H7 (cell line): ENCODE data around the gene ZNF609. TPM values are rescaled to one million over a fixed set of nuclear protein-coding genes. Genes with fewer than 3 reads are reported as not detected.

Source experiments
- DNase-seq: peaks from one replicate; pipeline ENCODE4 v3.0.0; 2012
- H3K27me3 ChIP-seq: 2 replicates; pipeline ENCODE4 v1.6.0; 2011; ENCODE audit warnings: mild to moderate bottlenecking, low read length; ENCODE audit not compliant: control insufficient read depth, insufficient read depth
- H3K36me3 ChIP-seq: replicated peaks from 2 replicates; pipeline ENCODE4 v1.5.1; 2011; ENCODE audit warnings: low read length; ENCODE audit not compliant: control insufficient read depth, insufficient read depth
- H3K4me3 ChIP-seq: 2 replicates; pipeline ENCODE4 v1.5.1; 2011; ENCODE audit warnings: low read depth, mild to moderate bottlenecking, control low read depth, low read length, moderate library complexity; ENCODE audit not compliant: insufficient read depth
- total RNA-seq: library from RNA; depleted of rRNA; stranded (reverse); fragments of >200 nt; shearing (Covaris generic); gene quantifications from 2 replicates; pipeline ENCODE4 v1.2.3, GENCODE V29; 2014

ZNF609 gene
- total RNA-seq, 1 experiment from 2014 or later: 24.8 TPM

DNA sequence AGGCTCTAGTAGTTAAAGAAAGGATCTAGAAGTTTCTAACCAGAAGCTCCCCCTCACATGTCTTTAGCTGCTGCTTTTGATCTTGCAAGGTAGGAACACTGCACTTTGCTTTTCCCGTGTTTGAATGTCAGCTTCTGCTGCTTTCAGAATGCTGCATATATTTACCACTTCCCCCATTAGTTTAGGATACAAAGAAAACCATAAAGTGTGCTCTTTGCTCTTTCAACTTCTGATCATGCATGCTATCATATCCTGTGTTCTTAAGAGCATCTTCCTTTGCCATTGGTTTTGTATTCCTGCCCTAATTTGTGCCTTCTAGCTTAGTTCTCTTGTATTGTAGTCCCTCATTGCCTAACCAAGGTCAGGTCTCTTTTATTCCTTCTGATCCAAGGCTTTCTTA, 43.3 kb downstream of the ZNF609 start:
- peaks cover 12% of the 10 kb centered on the region for H3K36me3 ChIP-seq
- H3K27me3 ChIP-seq: no peaks in the 10 kb centered on the region
- no peak overlapping the region for H3K4me3 ChIP-seq
- DNase-seq: no peak

- DNase-seq: no peak
- Histone ChIP-seq H3K4me3 (no peak overlapping the region), H3K27me3 (no peaks in the 10 kb centered on the region), H3K36me3 (no peaks in the 10 kb centered on the region)
These were observed 47.0 kb downstream of the ZNF609 start for GRCh38 chr15:64507293-64507802.

DNA sequence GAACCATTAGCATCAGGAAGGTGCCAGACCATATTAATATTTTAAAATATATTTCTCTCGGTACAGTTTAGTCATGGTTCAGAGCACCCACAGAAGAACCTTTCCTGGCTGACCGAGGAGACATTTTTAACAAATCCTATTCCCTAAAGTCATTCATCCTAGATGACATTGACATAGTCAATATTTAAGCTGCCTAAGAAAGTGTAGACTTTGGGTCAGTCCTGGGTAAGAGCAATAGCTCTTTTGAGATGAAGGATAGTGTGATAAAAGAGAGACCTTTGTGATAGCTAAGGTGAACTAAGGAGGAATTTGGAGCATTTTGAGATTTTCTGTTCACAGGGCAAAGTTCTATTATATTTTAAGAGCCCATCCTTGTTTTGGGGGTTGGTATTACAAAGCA, 47.5 kb downstream of the ZNF609 start:
- no peak overlapping the region for H3K4me3 ChIP-seq
- DNase-seq: no peak
- no peaks in the 10 kb centered on the region for H3K27me3 ChIP-seq
- H3K36me3 ChIP-seq: no peaks in the 10 kb centered on the region

DNA sequence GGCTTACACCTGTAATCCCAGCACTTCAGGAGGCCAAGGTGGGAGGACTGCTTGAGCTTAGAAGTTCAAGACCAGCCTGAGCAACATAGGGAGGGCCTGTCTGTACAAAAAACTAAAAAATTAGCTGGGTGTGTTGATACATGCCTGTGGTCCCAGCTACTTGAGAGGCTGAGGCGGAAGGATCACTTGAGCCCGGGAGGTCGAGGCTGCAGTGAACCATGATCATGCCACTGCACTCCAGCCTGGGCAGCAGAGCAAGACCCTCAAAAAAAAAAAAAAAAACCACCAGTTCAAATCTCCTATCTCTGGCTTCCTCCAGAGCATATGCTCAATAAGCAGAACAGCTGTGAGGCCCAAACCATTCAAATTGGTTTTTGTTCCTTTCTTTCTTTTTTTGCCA, 53.4 kb downstream of the ZNF609 start:
- Histone ChIP-seq H3K36me3 (no peaks in the 10 kb centered on the region), H3K27me3 (no peaks in the 10 kb centered on the region), H3K4me3 (no peak overlapping the region)
- DNase-seq: no peak

- no peaks in the 10 kb centered on the region for H3K27me3 ChIP-seq
- H3K36me3 ChIP-seq: no peaks in the 10 kb centered on the region
- DNase-seq: no peak
- no peak overlapping the region for H3K4me3 ChIP-seq
These were observed 54.8 kb downstream of the ZNF609 start for GRCh38 chr15:64515196-64515595.

- DNase-seq: no peak
These were observed 55.4 kb downstream of the ZNF609 start for GRCh38 chr15:64515825-64516224.

DNA sequence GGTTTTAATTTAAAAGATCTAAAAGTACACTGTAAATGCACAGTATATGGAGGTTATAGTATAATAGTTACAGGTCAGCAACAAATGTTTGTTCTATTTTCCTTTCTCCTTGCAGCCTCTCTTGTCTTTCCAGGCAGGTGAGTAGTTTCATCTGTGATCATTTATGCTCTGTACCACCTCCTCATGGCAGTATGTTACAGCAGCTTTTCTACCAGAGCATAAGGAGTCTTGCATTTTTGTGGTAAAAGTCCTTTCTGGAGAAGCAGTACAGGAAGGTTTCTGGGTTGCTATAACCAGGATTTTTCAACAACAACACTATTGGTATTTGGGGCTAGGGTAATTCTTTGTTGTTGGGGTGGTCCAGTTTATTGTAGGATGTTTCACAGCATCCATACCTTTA, 59.5 kb downstream of the ZNF609 start:
- no peak for DNase-seq
- Histone ChIP-seq H3K36me3 (no peaks in the 10 kb centered on the region), H3K27me3 (no peaks in the 10 kb centered on the region), H3K4me3 (no peak overlapping the region)

More at GRCh38 chr15:64515825-64516224, 55.4 kb downstream of the ZNF609 start:
- Histone ChIP-seq H3K36me3 (no peaks in the 10 kb centered on the region), H3K4me3 (no peak overlapping the region), H3K27me3 (no peaks in the 10 kb centered on the region)

DNA sequence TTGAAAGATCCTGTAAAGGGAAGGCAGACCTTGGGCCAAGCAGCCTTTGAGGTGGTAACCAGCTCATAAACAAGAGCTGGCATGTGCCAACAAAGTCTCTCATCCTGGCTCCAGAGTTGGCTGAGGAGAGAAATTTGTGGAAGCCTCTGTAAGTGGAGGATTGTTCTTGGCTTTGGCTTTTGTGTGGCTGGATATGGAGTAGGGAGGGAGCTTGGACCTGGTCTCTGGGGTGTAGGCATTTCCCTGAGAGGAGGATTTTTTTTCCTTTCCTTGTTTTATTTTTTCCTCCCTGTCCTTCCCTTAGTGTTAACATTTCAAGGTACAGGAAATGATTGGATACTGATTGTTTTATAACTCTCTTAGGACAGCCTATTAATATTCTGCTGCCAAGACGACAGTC, 60.8 kb downstream of the ZNF609 start:
- no peaks in the 10 kb centered on the region for H3K27me3 ChIP-seq
- H3K36me3 ChIP-seq: no peaks in the 10 kb centered on the region
- no peak for DNase-seq
- no peak overlapping the region for H3K4me3 ChIP-seq

DNA sequence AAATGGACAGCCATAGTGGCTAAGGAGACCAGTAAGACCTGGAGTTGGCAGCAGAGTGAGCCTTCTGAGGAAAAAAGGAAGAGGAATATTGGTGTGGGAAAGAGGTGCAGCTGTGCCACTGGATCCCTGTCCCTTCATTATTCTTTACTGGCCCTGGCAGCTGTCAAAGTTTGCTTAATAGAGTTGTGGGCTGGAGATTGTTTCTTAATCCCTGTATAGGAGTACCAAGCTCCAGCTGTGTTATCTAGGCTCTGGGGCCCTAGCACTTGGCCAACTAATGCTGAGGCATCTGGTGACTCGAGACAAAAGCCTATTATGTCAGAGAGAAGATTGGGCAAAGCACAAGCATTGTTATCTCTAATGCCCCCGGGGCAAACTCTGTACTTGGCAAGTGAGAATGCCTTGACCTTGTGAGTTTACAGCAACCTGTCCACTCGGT, 61.4 kb downstream of the ZNF609 start:
- DNase-seq: peak; percentile 22
- Histone ChIP-seq H3K36me3 (no peaks in the 10 kb centered on the region), H3K27me3 (no peaks in the 10 kb centered on the region), H3K4me3 (no peak overlapping the region)

- no peaks in the 10 kb centered on the region for H3K27me3 ChIP-seq
- no peak for DNase-seq
- H3K4me3 ChIP-seq: no peak overlapping the region
- no peaks in the 10 kb centered on the region for H3K36me3 ChIP-seq
These were observed 61.9 kb downstream of the ZNF609 start for GRCh38 chr15:64522226-64522823.

DNA sequence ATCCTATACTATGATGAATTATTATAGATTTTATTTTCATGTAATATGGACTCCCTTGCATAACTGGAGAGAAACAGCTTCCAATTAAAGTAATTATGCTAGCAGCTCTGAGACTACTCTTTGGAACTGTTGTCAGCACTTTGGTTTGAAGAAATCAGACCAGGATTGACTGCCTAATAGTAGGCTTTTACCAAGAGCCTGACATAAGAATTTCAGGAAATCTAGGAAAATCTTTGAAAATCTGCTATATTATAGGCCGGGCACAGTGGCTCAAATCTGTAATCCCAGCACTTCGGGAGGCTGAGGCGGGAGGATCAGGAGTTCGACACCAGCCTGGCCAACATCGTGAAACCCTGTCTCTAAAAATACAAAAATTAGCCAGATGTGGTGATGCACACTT, 62.9 kb downstream of the ZNF609 start:
- Histone ChIP-seq H3K27me3 (no peaks in the 10 kb centered on the region), H3K4me3 (no peak overlapping the region), H3K36me3 (no peaks in the 10 kb centered on the region)
- no peak for DNase-seq

DNA sequence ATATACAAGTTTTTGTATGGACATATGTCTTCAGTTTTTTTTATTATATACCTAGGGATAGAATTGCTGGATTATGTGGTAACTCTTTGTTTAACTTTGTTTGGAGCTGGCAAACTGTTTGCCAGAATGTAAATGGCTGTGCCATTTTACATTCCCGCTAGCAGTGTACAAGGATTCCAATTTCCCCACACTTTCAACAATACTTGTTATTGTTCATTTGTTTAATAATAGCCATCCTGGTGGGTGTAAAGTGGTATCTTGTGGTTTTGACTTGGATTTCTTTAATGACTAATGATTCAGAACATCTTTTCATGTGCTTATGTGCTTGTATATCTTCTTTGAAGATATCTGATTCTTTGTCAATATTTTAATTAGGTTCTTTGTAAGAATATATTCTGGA, 64.4 kb downstream of the ZNF609 start:
- no peak overlapping the region for H3K4me3 ChIP-seq
- no peak for DNase-seq
- no peaks in the 10 kb centered on the region for H3K36me3 ChIP-seq
- H3K27me3 ChIP-seq: no peaks in the 10 kb centered on the region

GRCh38 chr15:64525828-64526530, 65.6 kb downstream of the ZNF609 start:
- H3K27me3 ChIP-seq: no peaks in the 10 kb centered on the region
- no peak for DNase-seq
- H3K4me3 ChIP-seq: no peak overlapping the region
- no peaks in the 10 kb centered on the region for H3K36me3 ChIP-seq

DNA sequence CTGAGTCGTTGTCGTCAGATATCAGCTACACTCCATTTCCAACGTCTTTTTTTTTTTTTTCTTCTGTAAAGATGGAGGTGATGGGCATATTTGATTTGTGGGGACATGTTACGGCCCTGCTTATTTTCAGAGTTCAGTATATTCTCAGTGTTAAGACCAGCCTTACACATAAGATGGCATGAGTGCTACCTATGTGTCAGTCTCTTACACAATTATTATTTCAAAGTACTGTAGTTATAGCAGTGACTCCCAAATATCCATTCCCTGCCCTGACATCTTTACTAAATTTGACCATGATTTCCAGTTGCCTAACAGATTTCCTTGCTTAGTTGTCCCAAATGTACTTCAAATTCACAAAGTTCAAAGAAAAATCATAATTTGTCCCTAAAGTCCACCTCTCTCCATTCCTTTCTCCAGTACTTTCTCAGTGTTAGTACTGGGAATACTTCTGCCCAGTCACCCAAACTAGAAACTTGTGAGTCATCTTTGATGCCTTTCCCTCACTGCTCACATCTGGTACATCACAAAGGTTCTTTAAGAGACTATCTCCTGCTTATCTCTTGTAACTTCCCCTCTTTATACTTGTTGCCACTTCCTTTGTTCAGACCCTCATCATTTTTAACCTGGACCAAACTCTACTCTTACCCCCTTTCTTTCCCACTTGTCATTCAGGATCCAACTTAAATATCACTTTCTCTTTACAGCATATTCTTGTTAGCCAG, 67.0 kb downstream of the ZNF609 start:
- Histone ChIP-seq H3K4me3 (no peak overlapping the region), H3K36me3 (no peaks in the 10 kb centered on the region), H3K27me3 (no peaks in the 10 kb centered on the region)
- DNase-seq: no peak

DNA sequence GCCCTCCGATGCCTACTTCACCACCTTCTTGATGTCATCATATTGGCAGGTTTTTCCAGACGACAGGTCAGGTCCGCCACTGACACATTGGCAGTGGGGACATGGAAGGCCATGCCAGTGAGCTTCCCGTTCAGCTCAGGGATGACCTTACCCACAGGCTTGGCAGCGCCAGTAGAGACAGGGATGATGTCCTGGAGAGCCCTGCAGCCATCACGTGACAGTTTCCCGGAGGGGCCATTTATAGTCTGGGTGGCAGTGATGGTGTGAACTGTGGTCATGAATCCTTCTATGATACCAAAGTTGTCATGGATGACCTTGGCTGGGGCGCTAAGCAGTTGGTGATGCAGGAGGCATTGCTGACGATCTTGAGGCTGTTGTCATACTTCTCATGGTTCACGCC, 68.5 kb downstream of the ZNF609 start:
- Histone ChIP-seq H3K27me3 (no peaks in the 10 kb centered on the region), H3K36me3 (no peaks in the 10 kb centered on the region), H3K4me3 (no peak overlapping the region)
- no peak for DNase-seq
